ENCODE data around the gene BANK1.

BANK1 gene

GRCh38 chr4:101910786-101911373, 120.3 kb downstream of the BANK1 start:
- ChIA-PET CTCF (no interaction called here), POLR2A (no interaction called here)
- TF ChIP-seq CTCF (IDR thresholded peaks at IDR 0.05; ENCODE audit: insufficient read depth, low read length, missing control alignments), result no peak
- no peak overlapping the region for H3K4me3 ChIP-seq (ENCODE audit: low read depth, low read length)
- DNase-seq (ENCODE audit: low read depth, low spot score), result no peak

GRCh38 chr4:101911616-101912015, 121.1 kb downstream of the BANK1 start:
- ChIA-PET CTCF (no interaction called here), POLR2A (no interaction called here)
- no peak for TF ChIP-seq CTCF (IDR thresholded peaks at IDR 0.05; ENCODE audit: insufficient read depth, low read length, missing control alignments)
- H3K4me3 ChIP-seq (ENCODE audit: low read depth, low read length), result no peak overlapping the region
- DNase-seq (ENCODE audit: low read depth, low spot score), result no peak

- POLR2A ChIA-PET, result no interaction called here
- CTCF ChIA-PET, result no interaction called here
- H3K4me3 ChIP-seq (ENCODE audit: low read depth, low read length), result no peak overlapping the region
- no peak for DNase-seq (ENCODE audit: low read depth, low spot score)
- TF ChIP-seq CTCF (IDR thresholded peaks at IDR 0.05; ENCODE audit: insufficient read depth, low read length, missing control alignments), result no peak
Observed at GRCh38 chr4:101914761-101915160, 124.2 kb downstream of the BANK1 start.

GRCh38 chr4:101919373-101919977, 128.9 kb downstream of the BANK1 start:
- CTCF ChIA-PET, result no interaction called here
- DNase-seq (ENCODE audit: low read depth, low spot score), result no peak
- POLR2A ChIA-PET, result no interaction called here
- H3K4me3 ChIP-seq (ENCODE audit: low read depth, low read length), result no peak overlapping the region
- TF ChIP-seq CTCF (IDR thresholded peaks at IDR 0.05; ENCODE audit: insufficient read depth, low read length, missing control alignments), result no peak

- ChIA-PET POLR2A (no interaction called here), CTCF (interaction anchor here (1.3 kb wide), 1 partner anchor 13 kb away, joined by 4 read pairs; no protein-coding TSS in a partner anchor)
- DNase-seq (ENCODE audit: low read depth, low spot score), result no peak
- no peak overlapping the region for H3K4me3 ChIP-seq (ENCODE audit: low read depth, low read length)
- TF ChIP-seq CTCF (IDR thresholded peaks at IDR 0.05; ENCODE audit: insufficient read depth, low read length, missing control alignments), result no peak
Observed at GRCh38 chr4:101921370-101921769, 130.8 kb downstream of the BANK1 start.

- ChIA-PET POLR2A (no interaction called here), CTCF (no interaction called here)
- no peak overlapping the region for H3K4me3 ChIP-seq (ENCODE audit: low read depth, low read length)
- no peak for DNase-seq (ENCODE audit: low read depth, low spot score)
- no peak for TF ChIP-seq CTCF (IDR thresholded peaks at IDR 0.05; ENCODE audit: insufficient read depth, low read length, missing control alignments)
Observed at GRCh38 chr4:101931619-101932018, 141.1 kb downstream of the BANK1 start.
